Stimulated activated CD8-positive, alpha-beta memory T cell treated with anti-CD3 and anti-CD28 coated beads, Interleukin-4, amount 100 ng/mL, for 1 hour (primary cell): ENCODE data around the gene SERINC1.
"Not testable (repeated sequence)": the region's sequence is repeated elsewhere in the genome, so short reads cannot be mapped to it uniquely, and the experiment has no call there.

Experiments used
- DNase-seq, 2 donors: peaks; one replicate each; pipeline ENCODE4 v3.0.0-alpha.2; 2020; ENCODE audit warnings: low read depth in 2 of 2, low spot score in 1 of 2

The SERINC1 gene

DNA sequence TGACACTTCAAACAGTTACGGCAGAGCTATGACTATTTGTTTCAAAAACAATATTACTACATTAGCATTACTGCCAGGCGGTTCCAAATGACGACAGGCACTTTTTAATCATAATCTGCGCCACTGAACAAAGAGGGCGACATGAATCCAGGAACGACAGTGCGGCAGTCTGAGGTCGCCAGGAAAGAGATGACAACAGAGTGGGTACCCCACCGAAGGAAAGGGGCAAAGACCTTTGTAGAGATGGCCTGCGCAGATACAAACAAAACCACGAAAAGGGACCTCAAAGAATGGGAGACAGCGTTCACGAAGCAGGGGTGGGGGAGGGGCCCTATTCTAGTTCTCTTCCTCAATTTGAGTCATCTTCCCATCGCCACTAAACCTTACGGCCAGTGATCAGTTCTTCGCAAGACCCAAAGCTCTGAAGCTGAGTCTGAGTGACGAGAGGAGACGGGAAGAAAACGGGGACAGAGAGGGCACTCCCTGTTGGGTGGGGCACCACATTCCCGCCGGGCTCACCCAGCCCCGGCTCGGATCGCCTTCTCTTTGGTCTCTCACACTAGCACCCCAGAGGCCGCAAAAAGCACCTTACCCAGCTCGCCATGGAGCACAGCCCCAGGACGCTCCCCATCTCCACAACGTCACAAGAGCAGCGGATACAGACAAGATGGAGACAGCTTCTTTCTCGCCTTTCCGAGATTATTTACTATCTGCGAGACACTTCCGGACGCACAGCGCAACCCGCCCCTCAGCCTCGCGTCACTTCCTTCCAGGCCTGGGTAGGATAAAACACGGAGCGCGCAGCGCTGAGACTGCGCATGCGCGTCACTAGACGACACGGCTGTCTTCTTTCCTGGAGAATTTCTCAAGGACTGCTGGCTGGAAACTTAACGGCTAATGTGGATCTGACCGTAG lies at the start of gene SERINC1:
Gene SERINC1 (minus strand): TSS at position 701 of the 915 bp plus-strand sequence. CDS start 70 bp downstream, at position 631.
- peak; percentile 76 to 87 for DNase-seq

GRCh38 chr6:122511193-122511924 lies 39.8 kb upstream of the SERINC1 start:
- DNase-seq, result no peak

DNA sequence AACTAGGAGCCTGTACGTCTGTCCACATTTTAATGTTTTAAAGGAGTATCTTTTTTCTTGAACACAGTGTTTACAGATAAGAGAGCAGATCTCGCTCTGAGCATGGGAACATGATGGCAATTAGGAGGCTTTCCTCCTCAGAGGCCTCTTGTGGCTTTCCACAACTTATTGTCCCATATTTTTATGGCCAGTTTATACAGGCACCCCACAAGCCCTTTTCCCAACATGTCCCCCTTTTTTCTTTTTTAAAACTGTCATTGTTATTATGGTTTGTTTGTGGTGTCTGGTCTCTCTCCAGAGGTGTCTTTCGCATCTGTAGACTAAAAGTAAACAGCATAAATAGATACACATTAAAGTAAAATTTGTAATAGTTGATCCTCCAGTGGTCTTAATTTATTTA lies 33.6 kb upstream of the SERINC1 start:
- DNase-seq, result not testable (repeated sequence)

DNA sequence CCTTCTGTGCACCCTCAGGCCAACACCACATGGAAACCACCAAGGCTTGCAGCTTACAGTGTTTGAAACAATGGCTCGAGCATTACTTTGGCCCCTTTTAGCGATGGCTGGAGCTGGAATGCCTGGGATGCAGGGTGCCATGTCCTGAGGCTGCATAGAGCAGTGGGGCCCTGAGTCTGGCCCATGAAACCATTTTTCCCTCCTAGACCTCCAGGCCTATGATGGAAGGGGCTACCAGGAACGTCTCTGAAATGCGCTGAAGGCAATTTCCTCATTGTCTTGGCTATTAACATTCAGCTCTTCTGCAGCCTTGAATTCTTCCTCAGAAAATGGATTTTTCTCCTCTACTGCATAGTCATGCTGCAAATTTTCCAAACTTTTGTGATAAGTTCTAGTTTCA lies 29.9 kb upstream of the SERINC1 start:
- no peak for DNase-seq

DNA sequence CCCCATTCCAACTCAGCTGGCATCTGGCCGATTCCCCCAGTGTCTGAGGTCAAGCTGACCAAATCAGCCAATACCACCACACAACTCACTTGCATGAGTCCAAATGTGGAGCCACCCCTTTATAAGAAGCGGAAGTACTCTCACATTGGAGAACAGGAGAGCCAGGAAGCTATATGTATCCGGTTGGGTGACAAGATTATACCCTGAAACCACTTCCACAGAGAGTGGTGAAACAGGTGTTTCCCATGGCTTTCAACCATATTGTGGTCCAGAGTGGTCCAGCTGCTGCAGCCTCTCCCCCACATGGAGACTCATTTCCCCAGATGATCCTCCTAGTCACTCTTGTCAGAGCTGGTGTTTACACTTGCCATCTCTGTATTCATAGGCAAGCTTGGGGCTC lies 24.0 kb upstream of the SERINC1 start:
- no peak for DNase-seq

GRCh38 chr6:122494665-122495272 lies 23.2 kb upstream of the SERINC1 start:
- no peak for DNase-seq

DNA sequence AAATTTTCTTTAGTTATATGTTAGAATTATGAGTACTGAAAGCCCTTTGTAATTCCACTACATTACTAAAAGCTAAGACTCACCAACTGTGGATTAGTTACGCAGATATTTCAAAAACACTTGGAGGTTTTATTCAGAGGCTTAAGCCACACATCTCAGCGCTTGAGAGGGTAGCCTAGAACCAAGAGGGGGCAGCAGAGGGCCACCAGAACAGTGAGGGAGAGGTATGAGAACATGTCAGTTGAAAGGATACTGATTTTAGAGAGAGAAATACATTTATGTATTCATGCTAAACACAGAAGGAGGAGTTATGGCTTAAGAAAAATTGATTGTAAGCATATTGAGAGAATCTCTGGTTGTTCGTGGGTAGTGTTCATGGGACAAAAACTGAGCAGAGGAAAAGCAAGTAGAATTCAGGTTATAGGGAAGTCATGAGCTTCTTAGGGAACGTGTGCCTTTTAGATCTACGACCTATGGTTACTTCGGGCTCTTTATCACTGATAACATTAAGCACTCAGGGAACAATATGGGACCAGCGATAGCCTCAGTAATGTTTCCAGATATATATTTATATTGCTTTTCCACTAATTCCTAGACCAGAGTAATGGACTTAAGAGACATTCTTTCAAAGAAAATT lies 20.4 kb upstream of the SERINC1 start:
- peak in 1 of 2 donors; percentile 55 for DNase-seq

GRCh38 chr6:122490607-122491006 lies 19.0 kb upstream of the SERINC1 start:
- no peak for DNase-seq

- DNase-seq, result no peak
Measured at GRCh38 chr6:122484760-122485159, 13.2 kb upstream of the SERINC1 start.

DNA sequence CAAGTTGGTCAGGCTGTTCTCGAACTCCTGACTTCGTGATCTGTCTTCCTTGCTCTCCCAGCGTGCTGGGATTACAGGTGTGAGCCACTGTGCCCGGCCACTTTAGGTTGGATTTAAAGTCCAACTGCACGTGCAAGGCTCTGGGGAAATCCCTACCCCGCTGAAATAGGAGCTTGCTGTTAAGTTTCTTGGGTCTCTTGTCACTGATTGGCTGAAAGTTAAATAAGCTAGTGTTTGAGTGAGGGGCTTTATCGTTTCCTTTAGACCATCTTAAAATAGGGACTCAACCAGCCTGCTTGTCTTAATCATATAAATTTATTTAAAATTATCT lies 11.1 kb upstream of the SERINC1 start:
- no peak for DNase-seq

- DNase-seq, result no peak
Measured at GRCh38 chr6:122476131-122476530, 4.5 kb upstream of the SERINC1 start.

DNA sequence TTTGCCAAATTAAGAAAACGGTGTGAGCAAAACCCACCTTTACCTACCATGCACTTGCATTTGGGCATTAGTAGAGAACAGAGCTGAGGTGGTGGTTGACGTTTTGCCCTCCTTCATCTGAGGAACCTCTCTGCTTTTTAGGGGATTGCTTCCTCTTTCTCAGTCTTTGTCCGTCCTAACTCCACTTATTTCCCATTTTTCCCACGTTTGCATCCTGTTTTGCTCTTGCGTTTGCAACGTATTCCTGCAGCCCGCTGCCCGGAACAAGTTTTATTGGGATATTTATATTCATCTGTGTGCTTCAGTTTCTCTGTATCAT lies 374 bp upstream of the SERINC1 start:
- no peak for DNase-seq

GRCh38 chr6:122461885-122462284 lies 9.7 kb downstream of the SERINC1 start:
- DNase-seq, result no peak

DNA sequence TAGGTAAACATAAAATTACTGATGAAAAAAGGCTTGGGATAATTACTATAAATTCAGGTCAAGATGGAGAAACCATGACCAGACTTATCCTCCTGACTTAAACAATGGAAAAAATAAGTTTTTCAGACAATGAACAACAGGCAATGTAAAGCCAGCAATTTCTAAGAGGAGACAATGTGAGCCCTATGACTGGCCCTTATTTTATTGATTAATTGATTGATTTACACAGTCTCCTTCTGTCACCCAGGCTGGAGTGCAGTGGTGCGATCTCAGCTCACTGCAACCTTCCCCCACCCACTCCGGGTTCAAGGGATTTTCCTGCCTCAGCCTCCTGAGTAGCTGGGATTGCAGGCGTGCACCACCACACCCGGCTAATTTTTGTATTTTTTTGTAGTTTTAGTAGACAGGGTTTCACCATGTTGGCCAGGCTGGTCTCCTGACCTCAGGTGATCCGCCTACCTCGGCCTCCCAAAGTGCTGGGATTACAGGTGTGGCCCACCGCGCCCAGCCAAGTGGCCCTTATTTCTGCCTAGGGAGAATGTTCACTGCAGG lies 11.7 kb downstream of the SERINC1 start:
- DNase-seq, result not testable (repeated sequence)

DNA sequence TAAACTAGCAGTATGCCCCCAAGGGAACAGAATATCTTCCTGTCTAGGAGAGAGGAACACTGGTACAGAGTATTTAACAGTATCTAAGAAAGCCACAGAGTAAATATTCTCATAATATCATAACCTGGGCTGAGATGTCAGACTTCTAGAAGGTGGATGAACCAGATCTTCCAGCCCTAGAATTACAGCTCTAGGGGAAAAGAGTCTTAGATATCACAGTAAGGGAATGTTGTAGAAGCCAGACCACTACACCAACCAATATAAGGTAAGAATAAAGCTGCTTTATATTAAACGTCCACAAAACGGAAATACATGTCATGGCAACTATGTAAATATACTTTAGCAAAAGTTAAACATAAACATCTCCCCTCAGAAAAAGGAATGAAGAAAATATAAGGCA lies 12.4 kb downstream of the SERINC1 start:
- DNase-seq, result no peak

DNA sequence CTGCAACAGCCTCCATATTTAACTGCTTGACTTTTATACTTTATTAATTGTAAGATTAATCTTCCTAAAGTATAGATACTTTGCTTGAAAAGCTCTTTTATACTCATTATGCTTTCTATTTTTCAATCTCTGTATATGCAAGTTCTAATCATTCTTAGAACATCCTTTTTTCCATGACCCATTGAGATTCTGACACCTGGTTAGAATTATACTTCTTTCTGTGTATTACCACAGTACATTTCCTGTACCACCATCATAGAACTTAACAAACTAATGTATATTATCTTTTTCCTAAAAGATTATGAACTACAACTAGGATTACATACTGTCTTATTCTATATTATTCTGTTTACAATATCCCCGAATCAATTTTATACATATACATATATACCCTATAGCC lies 13.5 kb downstream of the SERINC1 start:
- DNase-seq, result no peak

- DNase-seq, result not testable (repeated sequence)
Measured at GRCh38 chr6:122455116-122455515, 16.5 kb downstream of the SERINC1 start.

DNA sequence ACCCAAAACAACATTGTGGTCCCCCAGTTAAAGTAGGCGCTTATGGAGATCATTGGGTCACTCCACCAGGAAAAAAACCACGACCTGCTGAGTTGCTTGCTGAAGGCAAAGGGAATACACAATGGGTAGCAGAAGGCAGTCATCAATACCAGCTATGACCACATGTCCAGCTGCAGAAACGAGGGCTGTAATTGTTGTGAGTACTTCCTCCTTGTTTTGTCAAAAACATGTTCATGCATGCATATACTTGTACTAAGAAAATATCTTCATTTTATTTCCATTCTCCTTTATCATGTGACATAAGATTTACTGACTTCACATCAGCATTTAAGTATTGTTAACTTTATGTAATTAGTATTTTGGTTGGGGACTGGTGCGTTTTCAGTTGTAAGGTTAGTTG lies 16.9 kb downstream of the SERINC1 start:
- no peak for DNase-seq

DNA sequence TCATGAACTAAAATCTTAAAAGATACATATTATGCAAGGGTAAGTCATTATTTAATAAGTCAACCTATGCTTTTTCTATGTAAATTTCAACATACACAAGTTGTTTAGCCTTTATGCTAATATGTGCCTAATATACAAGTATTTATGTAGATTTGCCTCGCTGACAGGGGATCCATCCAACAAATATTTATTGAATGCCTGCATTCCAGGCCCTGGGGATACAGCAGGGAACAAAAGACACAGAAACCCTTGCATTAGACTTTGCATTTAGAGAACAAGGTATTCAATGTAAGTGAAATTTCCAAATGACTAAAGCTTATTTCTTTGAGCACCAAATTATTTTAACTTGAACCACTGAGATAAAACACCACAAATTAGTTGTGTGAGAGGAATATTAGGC lies 19.1 kb downstream of the SERINC1 start:
- DNase-seq, result no peak

DNA sequence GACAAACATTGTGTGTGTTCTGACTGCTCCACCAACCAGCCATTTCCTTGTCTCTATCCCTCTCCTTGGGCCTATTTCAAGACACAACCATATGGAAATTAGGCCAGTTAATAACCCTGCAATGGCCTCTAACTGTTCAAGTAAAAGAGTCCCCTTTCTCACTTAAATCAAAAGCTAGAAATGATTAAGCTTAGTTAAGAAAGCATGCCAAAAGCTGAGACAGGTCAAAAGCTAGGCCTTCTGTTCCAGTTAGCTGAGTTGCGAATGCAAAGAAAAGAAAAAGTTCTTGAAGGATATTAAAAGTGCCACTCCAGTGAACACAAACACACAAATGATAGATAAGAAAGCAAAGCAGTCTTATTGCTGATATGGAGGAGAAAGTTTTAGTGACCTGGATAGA lies 22.5 kb downstream of the SERINC1 start:
- no peak for DNase-seq

- no peak for DNase-seq
Measured at GRCh38 chr6:122445274-122445673, 26.3 kb downstream of the SERINC1 start.
